C1 segment of cervical spinal cord (tissue), 14 donors: Measurements from ENCODE around the gene PRKG1.
A peak's percentile ranks its signal among the peaks of the same experiment; 100 is the strongest.
"Not testable (repeated sequence)": the region's sequence is repeated elsewhere in the genome, so short reads cannot be mapped to it uniquely, and the experiment has no call there.

Experiments
- DNase-seq, 14 donors: peaks; one replicate each; lab custom pipeline; 2025; lab: John Stamatoyannopoulos, UW

PRKG1 gene

DNA sequence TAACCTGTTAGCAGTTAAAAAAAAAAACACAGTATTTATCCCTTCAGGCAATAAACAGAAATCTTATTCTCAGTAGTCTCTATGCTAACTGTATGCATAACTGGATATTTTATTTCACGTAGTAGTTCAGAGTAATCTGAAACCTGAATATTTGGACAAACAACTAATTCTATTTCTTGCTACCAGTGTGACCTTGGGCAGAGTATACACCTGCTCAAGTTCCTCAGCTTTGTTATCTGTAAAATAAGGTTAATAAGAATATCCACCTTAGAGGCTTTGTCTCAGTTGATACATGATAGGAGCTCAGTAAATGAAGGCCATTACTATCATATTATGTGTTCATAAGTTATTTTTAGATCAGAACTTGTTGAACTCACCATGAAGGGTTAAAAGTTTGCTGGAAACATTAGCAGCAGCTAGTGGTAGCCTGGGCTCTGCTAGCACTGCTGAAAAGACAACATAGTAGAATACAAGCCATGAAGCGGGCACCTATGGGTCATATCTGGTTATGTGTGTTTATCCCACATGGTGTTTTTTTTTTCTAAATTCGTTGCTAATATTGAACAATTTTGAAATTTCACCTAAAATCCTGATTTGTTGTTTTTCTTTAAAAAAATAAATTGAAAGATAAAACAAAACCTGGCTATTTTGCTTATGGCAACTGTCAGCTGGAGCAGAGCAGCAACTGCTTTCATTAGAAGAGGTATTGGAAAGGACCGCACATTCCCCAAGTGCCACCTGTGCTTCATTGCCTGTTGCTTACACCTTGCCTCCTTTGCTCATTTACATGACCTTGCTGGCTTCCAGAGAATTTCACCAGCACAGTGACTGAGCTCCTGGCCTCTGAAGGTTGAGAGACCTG lies 303.0 kb downstream of the PRKG1 start:
- no peak for DNase-seq

DNA sequence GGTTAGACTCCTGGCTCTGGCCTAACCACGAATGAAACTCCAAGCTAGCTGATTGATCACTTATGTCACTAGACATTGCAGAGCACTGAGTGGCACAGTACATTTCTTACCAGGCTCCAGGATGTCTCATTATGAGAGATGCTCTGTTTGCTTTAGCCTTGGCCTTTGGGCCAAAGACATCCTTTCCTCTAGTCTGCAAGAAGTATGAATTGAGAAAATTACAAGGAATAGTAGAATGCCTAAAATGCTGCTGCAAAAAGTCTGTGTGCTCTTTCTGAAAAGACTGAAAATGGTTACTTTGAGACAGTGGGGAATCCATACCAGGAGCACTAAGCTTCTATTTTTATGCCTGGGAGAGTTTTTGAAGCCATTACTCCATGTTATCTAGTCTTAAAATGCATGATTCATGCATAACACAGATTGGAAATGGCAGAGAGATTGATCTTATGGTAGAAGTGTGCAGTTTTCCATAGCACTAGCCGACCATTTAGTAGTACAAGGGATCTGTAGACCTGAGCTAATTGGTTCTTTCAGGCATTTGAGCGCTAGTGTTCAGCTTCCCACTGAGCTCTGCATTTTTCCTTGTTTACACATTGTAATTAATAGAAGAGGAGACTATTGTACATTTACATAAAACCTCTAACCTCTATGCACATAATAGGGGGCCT lies 303.8 kb downstream of the PRKG1 start:
- DNase-seq, result no peak

DNA sequence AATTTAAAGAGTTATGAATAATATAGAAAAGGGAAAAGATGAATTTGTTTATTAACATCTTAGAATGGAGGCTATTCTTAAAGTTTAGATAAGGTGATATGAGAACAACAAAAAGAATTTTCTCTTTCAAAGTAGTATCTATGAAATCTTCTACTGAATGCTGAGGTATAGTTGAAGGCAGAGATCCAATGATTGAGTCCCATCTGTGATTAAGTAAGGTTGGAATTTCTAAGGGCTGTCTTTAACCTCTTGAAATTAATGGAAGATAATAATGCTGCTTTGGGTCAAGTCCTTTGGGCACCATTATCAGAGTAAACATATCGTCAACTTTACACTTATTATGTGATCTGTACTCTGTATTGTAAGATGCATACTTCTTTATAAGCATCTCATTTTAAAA lies 307.9 kb downstream of the PRKG1 start:
- no peak for DNase-seq

DNA sequence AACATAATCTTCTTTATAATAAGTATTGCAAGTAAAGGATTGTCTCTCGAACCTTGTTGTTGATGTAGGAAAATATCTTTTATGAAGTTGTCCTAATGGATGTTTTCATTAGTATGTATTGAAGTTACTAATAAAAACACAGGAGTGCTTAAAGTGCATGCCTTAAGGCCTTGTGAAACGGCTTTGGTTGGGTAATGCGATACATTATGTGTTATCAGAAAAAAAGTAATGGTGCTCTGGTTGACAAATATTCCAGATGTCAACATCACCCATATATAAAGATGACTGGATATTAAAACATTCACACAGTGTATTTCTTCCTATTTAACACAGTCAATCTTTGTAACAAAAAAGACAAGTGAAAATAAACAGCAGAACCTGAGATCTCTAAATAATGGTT lies 310.7 kb downstream of the PRKG1 start:
- no peak for DNase-seq

DNA sequence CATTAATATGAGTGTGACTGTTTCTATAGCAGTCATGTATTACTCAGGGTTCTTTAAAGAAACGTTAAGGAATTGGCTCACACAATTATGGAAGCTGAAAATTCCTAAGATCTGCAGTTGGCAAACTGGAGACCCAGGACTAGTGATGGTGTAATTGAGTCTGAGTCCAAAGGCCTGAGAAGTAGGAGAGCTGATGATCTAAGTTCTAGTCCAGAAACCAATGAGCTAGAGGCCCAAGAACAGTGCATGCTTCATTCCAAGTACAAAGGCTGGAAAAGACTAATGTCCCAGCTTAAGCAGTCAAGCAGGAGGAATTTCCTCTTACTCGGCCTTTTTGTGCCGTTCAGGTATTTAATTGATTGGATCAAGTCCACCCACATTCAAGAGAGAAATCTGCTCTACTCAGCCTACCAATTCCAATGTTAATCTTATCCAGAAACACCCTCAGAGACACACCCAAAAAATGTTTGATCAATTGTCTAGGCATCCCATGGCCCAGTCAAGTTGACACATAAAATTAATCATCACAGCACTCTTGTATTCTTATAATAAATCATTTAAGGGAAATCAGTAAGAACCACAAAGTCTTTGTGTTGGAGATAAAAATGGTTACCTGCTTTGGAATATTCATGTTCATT lies 312.1 kb downstream of the PRKG1 start:
- DNase-seq, result no peak

DNA sequence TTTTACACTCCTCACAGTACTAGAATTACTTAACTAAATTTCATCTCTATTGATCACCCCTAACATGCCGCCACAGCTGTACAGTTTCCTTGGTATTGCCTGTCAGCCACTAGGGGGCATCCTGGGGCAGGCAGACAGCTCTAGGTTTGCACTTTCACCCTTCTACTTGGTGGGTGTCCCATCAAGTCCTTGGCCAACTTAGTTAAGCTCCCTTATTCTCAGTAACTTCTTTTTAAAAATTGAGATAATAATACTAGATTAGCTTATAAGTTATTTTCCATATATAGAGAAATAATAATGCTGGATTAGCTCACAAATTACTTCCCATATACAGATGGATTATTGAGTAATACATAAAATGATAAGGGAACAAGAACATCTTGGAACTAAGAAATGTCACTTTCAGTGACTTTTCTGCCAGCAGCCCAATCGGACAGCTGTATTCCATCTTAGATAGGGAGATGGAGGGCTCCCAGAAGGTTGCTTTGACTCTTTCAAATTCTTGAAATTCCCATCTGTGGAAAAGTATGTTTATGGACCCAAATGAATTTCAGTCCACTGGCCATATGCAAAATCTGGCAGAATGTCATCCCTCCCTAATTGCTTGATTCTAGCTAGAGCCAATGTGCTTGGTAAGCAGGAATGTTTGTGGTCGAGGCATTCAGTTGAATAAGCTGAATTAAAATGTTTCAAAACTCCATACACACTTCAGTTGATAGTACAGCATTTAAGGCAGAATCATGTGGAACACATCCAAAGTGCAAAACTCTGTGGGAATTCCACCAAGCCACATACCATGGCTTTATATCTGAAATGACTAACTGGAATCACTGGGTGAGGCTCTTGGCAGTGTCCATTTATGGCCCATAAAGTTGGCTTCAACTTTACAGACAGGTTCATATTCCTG lies 315.4 kb downstream of the PRKG1 start:
- peak in 4 of 14 donors; percentile 8 to 31 (median 20) for DNase-seq

DNA sequence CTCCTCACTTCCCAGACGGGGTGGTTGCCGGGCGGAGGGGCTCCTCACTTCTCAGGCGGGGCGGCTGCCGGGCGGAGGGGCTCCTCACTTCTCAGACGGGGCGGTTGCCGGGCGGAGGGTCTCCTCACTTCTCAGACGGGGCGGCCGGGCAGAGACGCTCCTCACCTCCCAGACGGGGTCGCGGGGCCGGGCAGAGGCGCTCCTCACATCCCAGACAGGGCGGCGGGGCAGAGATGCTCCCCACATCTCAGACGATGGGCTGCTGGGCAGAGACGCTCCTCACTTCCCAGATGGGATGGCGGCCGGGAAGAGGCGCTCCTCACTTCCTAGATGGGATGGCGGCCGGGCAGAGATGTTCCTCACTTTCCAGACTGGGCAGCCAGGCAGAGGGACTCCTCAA lies 318.7 kb downstream of the PRKG1 start:
- not testable (repeated sequence) for DNase-seq

DNA sequence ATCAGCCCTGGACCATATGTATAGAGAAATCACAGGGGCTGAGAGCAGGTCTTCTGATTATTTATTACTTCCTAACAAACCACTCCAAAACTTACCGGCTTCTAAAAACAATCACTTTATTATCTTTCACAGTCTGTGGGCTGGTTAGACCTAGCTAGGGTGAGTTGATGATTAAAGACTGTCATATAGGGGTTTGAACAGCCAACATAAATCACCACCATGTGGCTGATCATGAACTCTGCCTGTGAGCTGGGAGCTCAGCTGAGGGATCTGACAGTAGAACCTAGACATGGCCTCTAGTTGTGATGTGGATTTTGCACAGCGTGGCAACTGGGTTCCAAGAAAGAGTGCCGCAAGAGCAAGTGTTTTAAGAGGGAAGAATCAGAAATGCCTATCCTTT lies 319.8 kb downstream of the PRKG1 start:
- no peak for DNase-seq

DNA sequence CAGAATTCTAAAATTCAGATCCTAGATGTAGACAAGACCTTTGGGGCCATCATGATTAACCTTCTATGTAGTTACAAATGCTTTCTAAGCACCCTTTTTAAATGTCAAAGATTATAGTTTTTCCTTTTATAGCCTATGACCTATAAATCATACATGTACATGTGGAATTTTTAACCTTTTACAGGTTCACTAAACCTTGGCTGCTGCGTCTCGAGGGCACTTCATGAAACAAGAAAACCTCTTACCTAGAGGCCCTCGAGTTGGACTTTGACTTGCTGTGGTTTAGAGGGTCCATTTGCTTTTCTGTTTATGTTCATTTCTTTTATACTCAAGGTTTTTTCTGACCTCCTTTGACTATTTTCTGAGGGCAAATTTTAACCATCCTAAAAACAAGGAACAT lies 323.0 kb downstream of the PRKG1 start:
- no peak for DNase-seq

DNA sequence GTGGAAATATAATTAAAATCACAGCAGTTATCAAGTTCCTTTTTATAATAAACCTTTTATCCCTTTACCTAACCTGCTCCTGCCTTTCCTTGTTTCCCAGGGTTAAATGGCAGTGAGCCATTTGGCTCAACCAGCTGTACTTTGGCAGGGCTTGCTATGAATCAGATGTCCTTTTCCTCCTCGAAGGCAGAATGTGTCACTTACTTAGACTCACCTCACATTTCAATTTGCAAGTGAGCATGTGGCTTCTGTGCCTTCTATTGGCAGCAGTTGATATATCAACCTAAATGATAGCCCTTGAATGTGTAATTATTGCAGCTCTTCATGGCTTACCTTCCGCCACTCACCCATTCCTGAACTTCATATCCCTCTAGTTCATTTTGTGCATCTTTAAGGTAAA lies 323.4 kb downstream of the PRKG1 start:
- DNase-seq, result peak in 2 of 14 donors; percentile 7 to 24

DNA sequence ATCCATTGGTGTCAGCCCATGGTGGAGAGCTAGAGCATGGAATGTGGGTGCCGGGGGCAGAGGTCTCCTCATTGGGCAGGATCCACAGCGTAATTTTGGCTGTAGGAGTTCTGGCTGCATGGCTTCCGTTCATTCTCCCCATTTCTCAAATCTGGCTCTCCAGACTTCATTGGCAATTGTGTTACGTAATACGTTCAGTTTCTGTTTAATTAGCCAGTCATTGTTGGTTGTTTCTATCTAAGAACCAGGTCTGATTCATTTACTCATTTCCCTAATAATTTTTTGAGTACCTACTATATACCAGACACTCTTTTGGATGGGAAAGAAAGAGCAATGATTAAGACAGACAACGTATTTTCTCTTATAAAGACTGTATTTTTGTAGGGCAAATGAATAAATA lies 325.6 kb downstream of the PRKG1 start:
- no peak for DNase-seq

DNA sequence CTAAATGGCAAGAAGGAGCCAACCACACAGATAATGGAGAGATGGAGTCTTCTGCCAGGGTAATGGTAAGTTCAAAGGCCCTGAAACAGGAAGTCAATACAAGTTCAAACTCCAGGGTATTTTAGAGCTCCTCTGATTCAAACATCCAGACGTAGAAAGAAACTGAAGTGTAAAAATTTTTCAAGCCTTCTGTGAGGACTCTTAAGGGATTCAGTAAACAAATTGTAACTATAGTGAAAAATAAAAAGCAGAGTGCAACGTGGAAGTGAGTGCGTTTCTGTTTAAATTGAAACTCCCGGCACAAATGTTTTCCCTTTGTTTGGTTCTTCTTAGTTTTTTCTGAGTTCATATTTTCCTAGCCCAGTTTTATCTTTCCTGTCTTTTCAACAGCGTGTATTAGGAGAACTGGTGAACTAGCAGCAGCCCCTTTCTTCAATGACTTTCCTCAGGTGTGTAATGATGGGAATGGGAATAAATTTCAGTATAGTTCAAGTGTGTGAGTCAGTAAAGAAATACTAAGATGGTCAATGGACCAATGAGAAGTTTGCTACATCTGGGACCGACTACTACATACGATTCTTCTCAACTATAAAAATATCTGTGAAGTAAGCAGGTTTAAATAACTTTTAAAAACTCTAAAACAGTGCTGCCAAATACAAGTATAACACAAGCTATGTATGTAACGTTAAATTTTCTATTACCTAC lies 326.3 kb downstream of the PRKG1 start:
- DNase-seq, result no peak

DNA sequence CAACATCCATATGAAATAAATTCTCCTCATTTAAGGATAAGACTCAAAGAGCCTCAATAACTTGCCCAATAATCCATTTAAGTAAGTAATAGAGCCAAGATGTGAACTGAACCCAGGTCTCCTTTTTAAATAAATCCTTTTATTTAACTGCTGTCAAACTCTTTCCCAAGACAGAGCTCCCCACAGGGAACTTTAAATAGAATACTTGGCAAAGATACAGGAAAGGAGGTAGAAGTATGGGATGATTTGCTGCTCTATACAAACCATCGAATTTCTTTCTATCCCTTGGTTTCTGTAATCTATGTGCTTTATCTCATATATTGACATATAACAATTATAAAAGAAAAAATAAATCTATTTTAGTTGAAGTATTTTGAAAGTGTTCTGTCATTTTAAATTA lies 329.2 kb downstream of the PRKG1 start:
- DNase-seq, result no peak

DNA sequence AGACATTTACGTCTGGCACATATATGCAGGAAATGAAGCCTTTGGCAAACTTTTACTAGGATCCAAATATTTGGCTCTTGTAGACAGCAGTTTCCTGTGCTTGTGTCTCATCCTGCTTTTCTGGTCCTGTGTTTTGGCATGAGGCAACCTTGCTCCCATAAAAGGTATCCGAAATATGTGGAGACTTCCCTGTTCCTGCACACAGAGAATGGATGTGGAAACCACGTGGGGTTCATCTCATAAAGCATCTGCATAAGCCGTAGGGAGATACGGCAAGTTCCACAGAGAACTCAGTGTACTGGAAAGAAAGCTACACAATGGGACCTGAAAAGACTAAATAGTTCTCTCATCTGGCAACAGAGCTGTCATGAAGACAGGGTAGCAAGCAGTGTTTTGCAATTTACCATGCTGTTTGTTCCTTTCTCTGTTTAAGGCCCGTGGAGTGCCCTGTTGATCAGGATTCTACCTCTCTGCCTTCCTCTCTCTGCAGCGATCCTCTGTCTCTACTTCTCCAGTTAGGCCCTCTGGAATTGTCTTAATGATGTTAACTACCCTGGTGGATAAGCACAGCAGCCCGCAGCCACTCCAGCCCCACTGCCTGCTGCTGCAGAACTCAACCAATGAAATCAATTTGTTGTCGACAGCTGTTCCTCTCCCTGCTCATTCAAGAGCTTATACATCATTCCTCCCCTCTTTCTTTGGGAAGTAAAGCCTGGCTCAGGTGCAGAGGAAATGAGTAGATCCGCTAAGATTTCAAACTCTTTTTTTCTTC lies 331.5 kb downstream of the PRKG1 start:
- no peak for DNase-seq

DNA sequence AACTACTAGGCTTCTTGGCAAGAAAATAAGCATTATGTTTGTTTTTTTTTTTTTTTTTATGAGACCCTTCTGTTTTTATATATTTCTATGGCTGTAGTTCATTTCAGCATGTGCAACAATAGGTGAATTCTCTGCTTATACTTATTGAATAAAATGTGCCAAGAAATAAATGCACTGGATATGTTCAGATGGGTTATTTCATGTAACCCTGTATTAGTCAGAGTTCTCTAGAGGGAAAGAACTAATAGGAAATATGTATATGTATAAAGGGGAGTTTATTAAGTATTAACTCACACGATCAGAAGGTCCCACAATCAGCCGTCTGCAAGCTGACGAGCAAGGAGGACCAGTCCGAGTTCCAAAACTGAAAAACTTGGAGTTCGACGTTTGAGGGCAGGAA lies 332.3 kb downstream of the PRKG1 start:
- no peak for DNase-seq

DNA sequence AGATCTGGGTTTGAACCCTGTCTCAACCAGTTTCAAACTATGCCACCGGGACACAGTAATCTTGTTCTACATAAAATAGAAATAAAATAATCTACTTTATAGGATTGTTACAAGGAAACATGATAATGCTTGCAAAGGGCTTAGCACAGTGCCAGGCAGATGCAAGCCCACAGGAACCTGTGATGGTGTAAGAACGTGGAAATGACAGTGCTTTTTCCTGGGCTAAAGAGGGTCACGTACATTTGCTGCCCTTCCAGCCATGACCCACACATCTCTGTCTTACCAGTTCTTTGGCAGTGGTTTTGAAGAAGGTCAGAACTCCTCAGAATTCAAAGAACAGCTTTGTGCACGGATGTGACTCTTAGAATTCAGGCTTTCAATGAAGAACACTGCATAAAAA lies 342.2 kb downstream of the PRKG1 start:
- no peak for DNase-seq

DNA sequence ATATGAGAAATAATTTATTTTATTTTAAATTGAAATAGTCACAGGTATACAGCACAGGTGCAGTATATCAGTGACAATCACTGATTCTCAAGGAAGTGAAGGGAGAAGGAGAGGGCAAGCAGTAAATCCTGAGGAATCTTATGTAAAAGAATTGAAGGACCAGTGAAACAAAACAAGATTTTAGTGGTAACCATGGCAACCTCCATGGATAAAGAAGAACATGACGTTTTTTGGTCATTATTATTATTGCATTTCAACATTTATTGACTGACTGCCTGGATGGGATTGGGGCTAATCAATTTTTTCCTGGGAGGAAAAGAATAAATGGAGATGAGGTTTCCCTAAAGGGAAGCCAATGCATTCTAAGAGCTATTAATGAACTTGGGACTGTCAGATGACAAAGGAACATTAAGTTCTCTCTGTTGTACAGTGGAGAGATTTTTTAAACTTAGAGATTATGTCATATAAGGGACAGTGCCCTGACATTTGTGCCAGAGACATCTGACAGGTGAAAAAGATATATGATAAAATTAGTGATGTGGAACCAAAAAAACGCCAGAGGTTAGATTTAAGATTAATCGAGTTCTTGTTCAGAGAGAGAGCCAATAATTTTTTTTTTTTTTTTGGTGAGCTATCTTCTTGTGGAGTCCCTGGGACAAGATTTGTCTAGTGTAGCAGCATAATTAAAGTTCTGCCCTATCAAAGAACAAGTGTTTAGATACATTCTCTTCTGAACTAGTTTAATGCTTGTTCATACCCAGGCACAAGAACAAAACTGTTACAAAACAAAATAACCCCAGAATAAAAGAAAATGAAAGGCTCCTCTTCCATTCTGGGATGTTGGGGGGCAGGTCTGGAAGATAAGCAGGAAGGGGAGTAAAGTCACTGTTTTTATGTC lies 345.2 kb downstream of the PRKG1 start:
- DNase-seq, result no peak

DNA sequence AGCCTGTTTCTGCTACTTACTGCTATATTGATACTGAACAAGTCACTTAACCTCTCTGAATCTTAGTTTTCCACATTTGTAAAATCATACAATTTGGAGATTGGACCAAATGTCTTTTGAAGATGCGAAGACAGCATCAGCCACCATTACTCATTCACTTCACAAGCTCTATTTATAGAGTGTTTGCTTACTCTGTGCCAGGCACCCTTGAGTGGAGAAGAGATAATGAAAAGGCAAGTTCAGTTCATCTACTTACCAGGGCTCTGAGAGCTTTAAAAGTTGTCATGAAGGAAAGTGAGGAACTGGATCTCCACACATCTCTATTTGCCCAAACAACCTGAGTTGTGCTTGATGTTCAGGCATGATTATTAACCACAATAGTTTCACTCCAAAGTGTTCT lies 347.6 kb downstream of the PRKG1 start:
- no peak for DNase-seq
